ENCODE data around the gene SLC18B1. TPM values are rescaled to one million over a fixed set of nuclear protein-coding genes. Genes with fewer than 3 reads are reported as not detected.

Gene SLC18B1
- total and polyA plus RNA-seq, 2 of the 13 experiments (the other 11 are each of a cell fraction or from before 2014, with no cell fraction given): 11.4 to 13.8 TPM

GRCh38 chr6:132813173-132813856 is 14.9 kb upstream of the SLC18B1 start (continued):
- TF ChIP-seq ZBTB39 (CRISPR knock-in tag; IDR thresholded peaks at IDR 0.05): peak; percentile 71; the same call in 1 of the 2 replicates
- TF ChIP-seq ZNF556 (CRISPR knock-in tag; IDR thresholded peaks at IDR 0.05; ENCODE audit: borderline replicate concordance): no peak
- no peak for TF ChIP-seq MYNN (CRISPR knock-in tag; IDR thresholded peaks at IDR 0.05; ENCODE audit: low read depth)
- no peak for TF ChIP-seq ZBTB40 (IDR thresholded peaks at IDR 0.05)
- no peak for TF ChIP-seq ZBTB40 (CRISPR knock-in tag; IDR thresholded peaks at IDR 0.05)
- TF ChIP-seq SP140L (CRISPR knock-in tag; IDR thresholded peaks at IDR 0.05; ENCODE audit: borderline replicate concordance): no peak
- no peak for TF ChIP-seq STAT6 (CRISPR knock-in tag; IDR thresholded peaks at IDR 0.05; ENCODE audit: borderline replicate concordance)
- TF ChIP-seq ZNF703 (CRISPR knock-in tag; IDR thresholded peaks at IDR 0.05; ENCODE audit: borderline replicate concordance): 0 out of 2 replicates have a peak, but pooled peaks have one; percentile 38
- no peak for TF ChIP-seq NKX3-1 (CRISPR knock-in tag; IDR thresholded peaks at IDR 0.05)
- TF ChIP-seq RBM22 (optimal IDR thresholded peaks at IDR 0.05; ENCODE audit: low read length): peak; percentile 63
- TF ChIP-seq SNAPC2 (CRISPR knock-in tag; IDR thresholded peaks at IDR 0.05): no peak
- no peak for TF ChIP-seq ZNF275 (CRISPR knock-in tag; IDR thresholded peaks at IDR 0.05; ENCODE audit: borderline replicate concordance)
- no peak for TF ChIP-seq ZBTB3 (CRISPR knock-in tag; IDR thresholded peaks at IDR 0.05; ENCODE audit: borderline replicate concordance, low read depth)

All from HepG2 (cell line).